Measurements from ENCODE around the gene SLC28A1.

Gene SLC28A1

DNA sequence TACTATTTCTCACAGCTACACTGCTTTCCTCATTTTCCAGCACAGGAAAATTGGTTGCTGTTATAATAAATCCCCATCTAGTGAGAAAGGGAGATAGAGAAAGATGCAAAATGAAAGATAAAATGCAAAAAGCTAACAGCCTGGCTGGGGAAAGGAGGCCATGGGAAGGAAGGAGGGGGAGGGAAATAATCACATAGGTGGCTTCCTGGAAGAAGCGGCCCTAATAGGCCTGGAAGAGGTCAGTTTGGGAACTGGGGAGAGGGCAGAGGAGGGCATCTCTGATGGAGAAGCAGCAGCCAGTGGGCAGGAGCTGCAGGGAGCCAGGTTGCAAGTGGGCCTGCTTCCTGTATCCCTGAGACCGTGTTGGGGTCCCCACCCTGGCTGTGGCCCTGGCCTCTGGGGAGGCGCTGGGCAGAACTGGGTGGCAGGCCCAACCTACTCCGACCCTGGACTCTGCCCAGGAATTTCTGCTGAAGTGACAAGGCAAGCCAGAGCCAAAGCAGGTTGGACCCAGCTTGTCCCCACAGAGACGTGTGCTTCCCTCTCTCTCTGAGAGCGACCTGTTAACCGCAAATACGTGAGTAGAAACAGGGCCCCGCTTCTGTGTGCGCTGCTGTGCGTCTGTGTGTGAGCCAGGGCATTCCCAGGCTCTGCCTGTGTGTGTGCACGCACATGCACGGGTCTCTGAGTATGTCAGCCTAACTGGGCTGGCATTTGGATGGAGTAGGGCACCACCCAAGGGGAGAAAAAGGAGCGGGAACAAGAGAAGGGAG is 1.9 kb downstream of the SLC28A1 start:
- no peak for DNase-seq

DNA sequence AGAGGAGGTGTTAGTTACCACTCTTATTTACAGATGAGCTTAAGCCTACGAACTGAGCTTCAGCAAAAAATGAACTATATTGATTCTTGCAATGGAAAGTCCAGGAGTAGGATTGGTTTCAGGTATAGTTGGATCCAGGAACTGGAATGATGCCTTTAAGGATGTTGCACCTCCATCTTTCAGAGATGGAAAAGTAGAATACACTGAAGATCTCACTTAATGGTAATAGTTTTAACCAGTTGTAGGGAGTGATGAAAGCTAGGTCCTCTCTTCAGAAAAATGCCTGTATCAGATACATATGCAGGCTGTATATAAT is 2.5 kb downstream of the SLC28A1 start:
- no peak for DNase-seq

DNA sequence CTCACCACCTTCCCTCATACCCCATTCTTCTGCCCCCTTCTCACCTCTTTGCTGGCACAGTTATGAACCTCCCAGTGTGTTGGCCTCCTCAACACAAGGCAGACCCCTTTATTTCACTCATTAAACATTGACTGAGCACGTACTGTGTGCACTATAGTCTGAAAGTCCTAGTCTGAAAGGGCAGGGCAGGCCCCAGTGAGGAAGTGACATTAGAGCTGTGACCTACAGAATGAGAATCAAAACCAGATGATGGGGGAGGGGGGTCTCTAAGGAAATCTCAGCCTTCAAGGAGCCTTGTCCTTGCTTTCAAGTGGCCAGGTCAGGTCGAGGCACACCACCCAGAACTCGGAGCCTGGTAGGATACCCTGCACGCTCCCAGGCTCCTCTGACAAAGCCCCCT is 3.5 kb downstream of the SLC28A1 start:
- no peak for DNase-seq

DNA sequence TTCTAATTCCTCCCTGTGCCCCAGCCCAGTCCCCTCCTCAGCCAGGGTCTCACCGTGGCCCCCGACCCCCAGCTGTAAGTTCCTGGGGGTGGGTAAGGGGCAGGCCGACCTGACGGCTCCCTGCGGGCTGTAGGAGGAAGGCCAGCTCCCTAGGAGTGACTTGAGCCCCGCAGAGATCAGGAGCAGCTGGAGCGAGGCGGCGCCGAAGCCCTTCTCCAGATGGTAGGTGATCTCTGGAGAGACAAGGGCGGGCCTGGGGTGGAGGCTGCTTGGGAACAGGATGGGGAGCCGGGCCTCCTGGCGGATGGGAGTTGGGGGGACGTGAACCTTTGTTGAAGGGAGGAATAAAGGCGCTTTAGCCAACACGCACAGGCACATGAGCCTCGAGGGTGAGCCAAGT is 4.2 kb downstream of the SLC28A1 start:
- DNase-seq: no peak

DNA sequence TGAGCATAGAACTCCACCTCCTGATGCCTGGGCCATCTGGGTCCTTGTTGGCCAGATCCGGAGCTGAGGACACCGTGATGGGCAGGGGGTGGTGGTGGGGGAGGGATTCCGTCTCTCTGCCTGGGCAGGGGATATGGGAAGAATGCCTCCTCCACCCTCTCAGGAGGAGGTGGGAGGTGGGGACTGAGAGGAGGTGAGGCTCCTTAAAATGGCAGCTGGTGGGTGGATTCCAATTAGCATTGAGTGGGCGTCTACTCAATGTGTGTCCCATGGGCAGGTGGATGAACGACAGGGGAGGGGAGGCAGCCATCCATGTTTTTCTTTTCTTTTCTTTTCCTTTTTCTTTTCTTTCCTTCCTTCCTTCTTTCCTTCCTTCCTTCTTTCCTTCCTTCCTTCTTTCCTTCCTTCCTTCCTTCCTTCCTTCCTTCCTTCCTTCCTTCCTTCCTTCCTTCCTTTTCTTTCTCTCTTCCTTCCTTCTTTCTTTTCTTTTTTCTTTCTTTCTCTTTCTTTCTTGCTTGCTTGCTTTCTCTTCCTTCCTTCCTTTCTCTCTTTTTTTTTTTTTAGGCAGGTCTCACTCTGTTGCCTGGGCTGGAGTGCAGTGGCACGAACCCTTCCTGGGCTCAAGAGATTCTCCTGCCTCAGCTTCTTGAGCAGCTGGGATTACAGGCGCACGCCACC is 5.0 kb downstream of the SLC28A1 start:
- DNase-seq: no peak

DNA sequence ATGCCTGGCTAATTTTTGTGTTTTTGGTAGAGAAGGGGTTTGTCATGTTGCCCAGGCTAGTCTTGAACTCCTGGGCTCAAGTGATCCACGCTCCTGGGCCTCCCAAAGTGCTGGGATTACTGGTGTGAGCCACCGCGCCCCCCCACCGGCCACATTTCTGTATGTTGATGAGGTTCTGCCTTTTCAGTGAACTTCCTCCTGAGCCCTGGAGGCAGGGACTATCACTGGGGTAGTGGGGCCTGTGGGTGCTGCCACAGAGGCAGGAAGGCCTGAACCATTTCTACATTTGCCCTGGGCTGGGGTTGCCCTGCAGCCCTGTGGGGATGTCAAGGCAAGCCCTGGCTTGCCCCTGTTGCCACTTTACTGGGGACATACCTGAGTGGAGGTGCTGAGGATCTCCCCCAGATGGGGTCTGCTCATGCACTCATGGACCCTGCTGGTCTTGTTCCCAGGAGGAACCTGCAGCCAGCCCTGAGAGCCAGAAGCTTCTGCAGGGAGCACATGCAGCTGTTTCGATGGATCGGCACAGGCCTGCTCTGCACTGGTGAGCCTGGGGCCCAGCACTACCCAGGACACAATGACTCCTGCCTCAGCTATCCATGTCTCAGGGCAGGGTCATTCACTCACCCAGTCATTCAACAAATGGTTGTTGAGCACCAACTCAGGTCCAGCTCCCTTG is 5.7 kb downstream of the SLC28A1 start:
- no peak for DNase-seq

DNA sequence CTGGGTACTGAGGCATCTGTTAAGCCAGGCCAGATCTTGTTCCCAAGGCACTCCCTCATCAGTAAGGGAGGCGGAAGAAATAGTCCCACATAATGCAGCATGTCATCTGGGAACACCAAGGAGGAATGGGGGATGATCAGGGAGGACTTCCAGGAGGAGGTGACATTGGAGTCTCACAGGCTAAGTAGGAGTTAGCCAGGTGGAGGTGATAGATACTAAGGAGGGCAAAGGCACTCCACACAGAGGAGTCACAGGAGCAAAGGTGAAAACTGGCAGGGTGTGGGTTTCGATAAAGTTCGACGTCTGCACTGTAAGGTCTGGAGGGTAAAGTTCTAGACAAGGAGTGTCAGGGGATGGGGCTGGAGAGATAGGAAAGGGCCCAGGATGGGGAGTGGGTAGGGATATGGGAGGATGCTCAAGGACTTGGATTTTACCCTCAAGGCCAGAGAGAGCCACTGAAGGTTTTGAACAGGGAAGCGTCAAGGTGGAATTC is 6.3 kb downstream of the SLC28A1 start:
- no peak for DNase-seq

DNA sequence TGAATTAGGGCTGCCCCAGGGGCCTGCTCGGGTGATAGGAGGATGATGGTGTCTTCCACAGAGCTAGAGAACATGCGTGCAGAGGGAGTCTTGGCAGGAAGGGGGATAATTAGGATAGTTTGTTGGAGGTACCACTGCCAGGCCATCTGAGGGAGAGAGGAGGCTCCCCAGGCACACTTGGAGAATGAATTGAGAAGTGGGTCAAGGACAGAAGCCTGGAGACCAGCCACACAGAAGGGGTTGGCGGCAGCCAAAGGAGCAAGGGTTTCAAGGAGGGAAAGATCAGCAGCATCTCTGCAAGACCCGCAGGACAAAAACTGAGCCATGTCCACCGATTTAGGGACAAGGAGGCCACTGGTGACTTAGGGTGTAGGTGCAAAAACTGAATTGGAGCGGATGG is 6.9 kb downstream of the SLC28A1 start:
- no peak for DNase-seq

DNA sequence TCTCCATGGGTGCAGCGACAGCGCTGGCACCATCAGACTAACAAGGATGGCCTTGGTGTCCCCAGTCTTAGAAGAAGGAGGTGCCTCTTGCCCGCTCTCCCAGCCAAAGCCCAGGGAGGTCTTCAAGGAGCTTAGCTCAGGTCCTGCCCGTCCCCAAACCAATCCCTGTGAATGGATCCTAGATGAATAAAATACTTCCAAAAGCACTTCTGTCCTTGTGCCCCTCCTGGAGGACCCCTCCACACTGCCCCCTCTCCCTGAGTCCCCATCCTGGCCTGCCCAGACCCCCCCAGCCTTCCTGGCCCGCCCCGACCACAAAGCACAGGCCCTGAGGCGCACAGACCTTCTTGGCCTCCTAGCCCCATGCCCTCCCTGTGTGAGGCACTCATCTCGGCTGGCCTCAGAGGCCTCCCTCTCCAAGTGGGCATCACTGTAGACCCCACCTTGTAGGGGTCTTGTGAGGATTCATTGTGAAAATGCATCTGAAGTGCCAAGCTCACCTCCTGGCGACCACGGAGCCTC is 8.4 kb downstream of the SLC28A1 start:
- no peak for DNase-seq

DNA sequence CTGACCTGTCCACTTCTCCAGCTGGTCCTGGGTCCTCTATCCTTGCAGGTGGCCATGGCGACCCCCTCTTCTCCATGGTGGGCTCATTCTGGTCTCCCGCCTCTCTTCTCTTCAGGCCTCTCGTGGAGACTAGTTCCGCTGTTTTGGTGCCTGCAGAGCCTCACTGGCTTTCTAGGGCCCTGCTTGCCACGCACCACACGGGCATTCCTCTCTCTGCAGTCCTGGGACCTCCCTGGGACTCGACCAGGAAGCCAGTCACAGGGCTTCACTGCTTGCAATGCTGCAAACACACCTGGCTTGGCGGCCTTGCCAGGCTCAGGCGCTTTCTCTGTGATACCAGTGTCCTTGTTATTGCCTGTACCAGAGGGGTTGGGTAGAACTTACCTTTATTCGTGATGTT is 9.1 kb downstream of the SLC28A1 start:
- DNase-seq: no peak

DNA sequence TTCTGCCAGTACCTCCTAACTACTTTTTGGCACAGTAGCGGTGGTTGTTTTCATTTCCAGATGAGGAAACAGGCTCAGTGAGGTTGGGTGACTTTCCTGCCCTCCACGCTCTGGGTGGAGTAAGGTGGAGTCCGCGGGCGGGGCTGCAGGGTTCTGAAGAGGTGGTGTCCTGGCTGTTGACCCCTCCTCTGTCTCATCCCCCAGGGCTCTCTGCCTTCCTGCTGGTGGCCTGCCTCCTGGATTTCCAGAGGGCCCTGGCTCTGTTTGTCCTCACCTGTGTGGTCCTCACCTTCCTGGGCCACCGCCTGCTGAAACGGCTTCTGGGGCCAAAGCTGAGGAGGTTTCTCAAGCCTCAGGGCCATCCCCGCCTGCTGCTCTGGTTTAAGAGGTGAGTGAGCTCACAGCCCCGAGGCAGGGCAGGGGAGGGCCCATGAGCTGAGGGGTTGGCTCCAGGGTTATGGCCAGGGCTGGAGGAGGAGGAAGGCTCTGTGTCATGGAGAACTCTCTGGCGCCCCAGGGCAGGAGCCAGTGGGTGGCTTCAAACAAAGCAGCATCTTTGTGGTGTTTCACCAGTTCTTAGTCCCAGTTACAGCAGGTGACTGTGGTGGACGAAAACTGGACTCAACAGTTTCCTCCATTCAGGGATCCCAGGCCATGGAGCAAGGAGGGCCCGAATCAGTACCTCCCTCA is 10.4 kb downstream of the SLC28A1 start:
- no peak for DNase-seq

DNA sequence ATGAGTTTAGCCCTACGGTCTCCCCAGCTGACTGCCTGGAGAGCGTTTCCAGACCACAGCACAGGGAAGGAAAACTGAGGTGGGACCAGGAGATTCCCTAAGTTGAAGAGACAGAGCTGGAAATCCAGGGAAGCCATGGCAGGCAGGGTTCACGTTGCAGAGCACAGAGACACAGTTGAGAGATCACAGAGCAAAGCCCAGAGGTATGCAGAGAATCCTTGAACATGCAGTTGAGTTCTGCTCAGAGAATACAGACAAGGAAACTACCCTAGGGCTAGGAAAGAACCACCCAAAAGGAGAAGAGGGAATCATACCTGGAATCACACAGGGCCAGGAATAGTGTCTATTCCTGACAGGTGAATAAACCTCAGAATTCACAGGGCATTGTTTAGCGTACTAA is 14.3 kb downstream of the SLC28A1 start:
- DNase-seq: no peak

DNA sequence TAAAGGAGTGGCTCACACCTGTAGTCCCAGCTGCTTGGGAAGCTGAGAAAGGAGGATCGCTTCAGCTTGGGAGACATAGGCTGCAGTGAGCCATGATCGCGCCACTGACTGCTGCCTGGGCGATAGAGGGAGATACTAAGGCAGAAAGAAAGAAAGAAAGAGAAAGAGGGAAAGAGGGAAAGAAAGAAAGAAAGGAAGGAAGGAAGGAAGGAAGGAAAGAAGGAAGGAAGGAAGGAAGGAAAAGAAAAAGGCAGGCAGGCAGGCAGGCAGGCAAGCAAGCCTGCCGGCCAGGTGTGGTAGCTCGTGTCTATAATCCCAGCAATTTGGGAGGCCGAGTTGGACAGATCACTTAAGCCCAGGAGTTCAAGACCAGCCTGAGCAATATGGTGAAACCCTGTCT is 15.3 kb downstream of the SLC28A1 start:
- DNase-seq: no peak

DNA sequence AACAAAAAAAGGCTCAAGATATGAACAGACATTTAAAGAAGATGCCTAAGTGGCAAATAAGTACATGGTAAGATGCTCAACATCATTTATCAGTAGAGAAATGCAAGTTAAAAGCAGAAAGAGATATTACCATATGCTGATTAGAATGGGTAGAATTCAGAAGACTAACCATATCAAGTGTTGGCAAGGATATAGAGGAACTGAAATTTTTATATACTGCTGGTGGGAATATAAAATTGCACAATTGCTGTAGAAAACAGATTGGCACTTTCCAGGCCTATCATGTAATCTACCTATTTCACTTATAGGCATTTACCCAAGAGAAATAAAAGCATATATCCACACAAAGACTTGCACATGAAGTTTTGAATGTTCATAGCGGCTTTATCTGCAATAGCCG is 17.1 kb downstream of the SLC28A1 start:
- no peak for DNase-seq

DNA sequence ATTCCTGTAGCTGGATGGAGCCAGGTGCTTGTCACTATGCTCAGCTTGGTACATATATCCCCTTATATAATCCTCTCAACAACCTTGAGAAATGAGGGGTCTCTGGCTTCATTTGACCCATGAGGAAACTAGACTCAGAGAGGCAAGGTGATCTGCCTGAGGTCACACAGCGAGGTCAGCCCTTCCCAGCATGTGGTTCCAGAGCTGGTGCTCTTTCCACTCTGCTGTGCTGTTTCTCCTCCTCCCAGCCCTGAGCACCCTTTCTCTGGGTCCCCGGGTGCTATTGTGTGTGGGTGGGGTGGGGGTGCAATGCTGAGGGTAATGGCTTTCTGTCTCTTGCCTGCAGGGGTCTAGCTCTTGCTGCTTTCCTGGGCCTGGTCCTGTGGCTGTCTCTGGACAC is 19.3 kb downstream of the SLC28A1 start:
- no peak for DNase-seq

DNA sequence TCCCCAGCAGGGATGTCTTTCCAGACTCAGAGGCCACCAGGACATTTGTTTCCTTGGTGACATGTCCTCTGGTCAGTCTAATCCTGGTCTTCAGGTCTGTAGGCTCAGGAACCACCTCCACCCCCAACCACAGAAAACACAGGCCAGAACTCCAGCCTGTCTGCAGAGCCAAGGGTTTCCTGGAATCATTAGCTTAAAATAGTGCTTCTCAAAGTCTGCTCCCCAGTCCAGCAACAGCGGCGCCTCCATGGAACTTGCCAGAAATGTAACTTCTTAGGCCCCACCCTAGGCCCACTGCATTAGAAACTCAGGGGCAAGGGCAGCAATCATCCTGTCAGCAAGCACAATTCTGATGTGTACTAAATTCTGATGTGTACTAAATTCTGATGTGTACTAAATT is 20.0 kb downstream of the SLC28A1 start:
- no peak for DNase-seq

DNA sequence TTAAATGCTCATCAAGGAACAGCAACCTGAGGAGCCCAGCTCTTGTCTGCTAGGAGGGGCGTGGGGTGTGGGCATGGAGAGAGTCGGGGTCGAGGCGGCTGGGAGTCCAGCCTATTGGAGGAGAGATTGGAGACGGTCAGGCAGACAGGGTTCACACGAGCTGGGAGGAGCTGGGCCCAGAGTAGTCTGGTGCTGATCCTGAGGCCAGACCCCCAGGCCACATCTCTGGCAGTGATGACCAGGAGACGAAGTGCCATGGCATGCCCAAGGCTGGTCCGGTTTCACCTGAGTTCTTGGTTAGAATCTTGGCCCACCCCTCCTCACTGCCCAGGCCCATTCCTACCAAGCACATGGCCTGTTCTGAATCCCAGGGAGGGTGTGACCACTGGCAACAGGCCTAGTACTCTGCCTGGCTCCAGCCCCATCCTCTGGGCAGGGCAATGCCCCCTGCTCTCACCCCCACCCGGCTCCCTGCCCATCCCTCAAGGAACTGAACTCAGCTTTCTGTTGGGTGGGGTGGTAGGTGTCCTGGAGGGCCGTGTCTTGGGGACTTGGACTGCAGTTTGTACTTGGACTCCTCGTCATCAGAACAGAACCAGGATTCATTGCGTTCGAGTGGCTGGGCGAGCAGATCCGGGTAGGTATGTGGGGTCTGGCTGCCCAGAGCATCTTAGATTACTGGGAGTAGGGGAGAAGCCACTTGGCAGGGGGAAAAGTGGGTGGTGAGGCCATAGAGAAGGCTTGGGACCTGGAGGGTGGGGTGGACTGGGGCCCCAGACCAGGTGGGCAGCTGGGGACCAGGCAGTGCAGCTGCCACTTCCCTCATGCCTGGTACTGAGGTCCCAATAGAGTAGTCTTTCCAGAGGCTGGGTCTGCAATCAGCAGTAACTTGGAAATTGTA is 20.8 kb downstream of the SLC28A1 start:
- no peak for DNase-seq

DNA sequence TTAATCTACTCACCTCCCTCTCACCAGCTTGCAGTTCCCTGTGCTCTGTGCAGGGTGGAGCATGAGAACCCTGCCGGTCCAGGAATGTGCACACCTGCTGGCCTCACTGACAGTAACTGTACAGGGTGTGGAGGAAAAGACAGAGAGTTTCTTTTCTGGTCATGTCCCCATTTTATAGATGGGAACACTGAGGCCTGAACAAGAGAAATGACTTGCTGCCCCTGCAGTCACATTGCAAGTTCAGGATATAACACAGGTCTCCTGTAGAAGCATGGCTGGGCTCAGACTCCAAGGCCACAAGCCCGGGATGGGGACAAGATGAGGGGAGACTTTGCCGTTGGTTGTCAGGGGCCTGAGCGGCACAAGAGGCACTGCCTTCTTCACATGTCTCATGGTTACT is 23.3 kb downstream of the SLC28A1 start:
- DNase-seq: no peak

DNA sequence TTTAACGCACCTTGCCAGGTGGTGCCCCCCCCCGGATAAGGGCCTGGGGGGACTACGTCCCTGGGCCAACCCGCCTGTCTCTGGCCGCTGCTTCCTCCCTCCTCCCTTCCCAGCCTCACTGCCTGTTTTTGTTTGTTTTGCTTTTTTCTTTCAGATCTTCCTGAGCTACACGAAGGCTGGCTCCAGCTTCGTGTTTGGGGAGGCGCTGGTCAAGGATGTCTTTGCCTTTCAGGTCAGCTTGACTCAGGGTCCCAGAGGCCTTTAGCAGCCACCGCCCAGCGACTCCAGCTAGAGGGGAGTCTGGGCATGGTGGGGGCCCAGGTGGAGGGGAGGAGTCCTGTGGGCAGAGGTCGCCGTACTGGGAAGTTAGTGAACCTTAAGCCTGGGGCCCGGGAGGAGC is 24.1 kb downstream of the SLC28A1 start:
- no peak for DNase-seq

DNA sequence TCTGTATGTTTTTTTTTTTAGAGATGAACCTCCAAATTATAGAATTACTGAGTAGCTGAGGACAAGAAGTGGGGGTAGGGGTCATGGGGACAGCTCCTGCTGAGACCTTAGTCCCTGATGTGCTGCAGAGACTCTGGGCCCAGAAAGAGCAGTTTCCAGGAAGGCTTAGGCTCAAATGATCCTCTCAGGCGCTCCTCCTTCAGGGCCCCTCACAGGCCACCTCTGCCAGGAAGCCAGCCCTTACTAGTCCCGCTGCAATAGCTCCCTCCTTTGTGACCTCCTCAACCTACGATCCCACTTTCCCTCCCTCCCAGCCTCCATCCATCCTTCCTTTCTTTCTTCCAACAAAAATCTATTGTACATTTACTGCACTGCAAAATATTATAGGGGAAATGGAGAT is 24.6 kb downstream of the SLC28A1 start:
- no peak for DNase-seq

DNA sequence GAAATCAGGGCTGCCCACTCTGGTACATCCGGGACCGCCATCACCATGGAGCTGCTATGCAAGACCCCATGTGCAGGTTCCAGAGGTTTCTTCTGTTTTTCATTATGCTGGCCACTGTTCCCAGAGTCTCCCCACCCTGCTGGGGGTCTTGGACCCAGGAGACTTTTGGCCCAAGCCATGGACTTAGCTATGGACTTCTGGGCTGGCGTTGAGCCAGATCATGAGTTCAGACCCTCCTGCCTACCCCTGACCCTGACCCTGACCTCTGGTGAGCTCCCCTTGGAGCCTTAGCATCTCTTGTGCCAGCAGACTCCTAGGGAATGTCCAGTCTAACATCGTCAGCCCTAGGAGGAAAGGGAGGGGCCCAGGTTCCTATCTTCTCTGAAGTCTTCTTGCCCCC is 25.3 kb downstream of the SLC28A1 start:
- DNase-seq: no peak

DNA sequence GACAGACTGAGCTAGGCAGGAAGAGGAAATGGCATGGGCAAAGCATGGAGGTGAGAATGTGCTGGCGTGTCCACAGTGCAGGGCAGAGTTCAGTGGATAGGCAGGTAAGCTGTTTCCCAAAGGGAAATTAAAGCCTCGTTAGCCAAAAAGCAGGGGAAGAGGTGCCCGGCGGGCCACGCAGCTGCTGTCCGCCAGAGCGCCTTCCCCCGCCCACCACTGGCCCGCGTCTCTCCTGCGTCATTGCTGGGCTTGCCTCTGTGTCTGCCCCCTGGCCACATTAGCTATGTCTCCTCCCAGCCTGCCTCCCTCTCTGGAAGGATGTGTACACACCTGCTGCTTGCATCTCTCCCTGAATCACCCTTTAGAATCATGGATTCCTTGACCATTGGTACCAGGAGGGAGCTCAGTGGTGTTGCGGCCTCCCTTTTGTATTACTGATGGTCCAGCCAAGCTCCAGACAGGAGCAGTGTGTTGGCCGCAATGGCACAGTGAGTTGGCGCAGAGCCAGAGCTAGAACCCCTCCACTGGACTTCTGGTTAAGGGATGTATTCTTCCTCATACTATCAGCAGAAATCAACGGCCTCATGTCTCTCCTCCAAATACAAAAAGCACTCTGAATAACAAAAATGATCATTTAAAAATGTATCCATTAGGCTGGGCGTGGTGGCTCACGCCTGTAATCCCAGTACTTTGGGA is 26.6 kb downstream of the SLC28A1 start:
- no peak for DNase-seq
